Measurements from ENCODE around the gene COX4I2.

GRCh38 chr20:31693402-31693801 lies 55.7 kb downstream of the COX4I2 start:
- no peak for TF ChIP-seq CTCF (IDR thresholded peaks at IDR 0.05)
- TF ChIP-seq POLR2AphosphoS5 (IDR thresholded peaks at IDR 0.05) = no peak
- TF ChIP-seq POLR2A (IDR thresholded peaks at IDR 0.05) = no peak

Measured in breast epithelium (tissue), 3 donors.